H9 (cell line): Measurements from ENCODE around the gene DLL4. TPM values are rescaled to one million over a fixed set of nuclear protein-coding genes. Genes with fewer than 3 reads are reported as not detected.

Experiments
- DNase-seq: peaks from one replicate; pipeline ENCODE4 v3.0.0-alpha.2; 2017
- H2AFZ ChIP-seq: one replicate; pipeline ENCODE4 v1.6.1; 2013; ENCODE audit warnings: mild to moderate bottlenecking, low read length, control low read depth, moderate library complexity
- H2AK5ac ChIP-seq: 2 replicates; pipeline ENCODE4 v1.6.1; 2013; ENCODE audit warnings: low read length, control low read depth, mixed read lengths; ENCODE audit not compliant: insufficient read length
- H2BK120ac ChIP-seq: one replicate; pipeline ENCODE4 v1.6.1; 2013; ENCODE audit warnings: low read depth, mild to moderate bottlenecking, low read length, control low read depth, inconsistent platforms; ENCODE audit not compliant: poor library complexity, severe bottlenecking
- H2BK12ac ChIP-seq: 2 replicates; pipeline ENCODE4 v1.6.1; 2013; ENCODE audit warnings: low read length, control low read depth, mixed read lengths, low read depth; ENCODE audit not compliant: insufficient read length
- H2BK15ac ChIP-seq: 2 replicates; pipeline ENCODE4 v1.6.1; 2013; ENCODE audit warnings: low read depth, low read length, control low read depth
- H2BK20ac ChIP-seq: one replicate; pipeline ENCODE4 v1.6.1; 2013; ENCODE audit warnings: low read depth, mild to moderate bottlenecking, low read length, control low read depth, inconsistent platforms; ENCODE audit not compliant: poor library complexity, severe bottlenecking
- H2BK5ac ChIP-seq: 2 replicates; pipeline ENCODE4 v1.6.1; 2013; ENCODE audit warnings: low read length, control low read depth, mixed read lengths; ENCODE audit not compliant: insufficient read length
- H3K14ac ChIP-seq: 2 replicates; pipeline ENCODE4 v1.6.1; 2013; ENCODE audit warnings: low read length, control low read depth; ENCODE audit not compliant: insufficient read depth
- H3K18ac ChIP-seq: 2 replicates; pipeline ENCODE4 v1.6.1; 2013; ENCODE audit warnings: low read depth, mild to moderate bottlenecking, mixed read lengths, low read length, control low read depth; ENCODE audit not compliant: insufficient read length
- H3K23ac ChIP-seq: 2 replicates; pipeline ENCODE4 v1.6.1; 2013; ENCODE audit warnings: low read length, control low read depth, mixed read lengths, low read depth; ENCODE audit not compliant: insufficient read length
- H3K23me2 ChIP-seq: 2 replicates; pipeline ENCODE4 v1.6.1; 2013; ENCODE audit warnings: low read depth, mild to moderate bottlenecking, mixed read lengths, low read length, control low read depth; ENCODE audit not compliant: insufficient read length, poor library complexity, severe bottlenecking
- H3K27ac ChIP-seq: 2 replicates; pipeline ENCODE4 v1.5.1; 2013; ENCODE audit warnings: low read length, control low read depth, mixed read lengths, low read depth; ENCODE audit not compliant: insufficient read length
- H3K27me3 ChIP-seq: 2 replicates; pipeline ENCODE4 v1.6.1; 2013; ENCODE audit warnings: low read length, control low read depth, inconsistent platforms; ENCODE audit not compliant: insufficient read depth
- H3K4ac ChIP-seq: 2 replicates; pipeline ENCODE4 v1.6.1; 2013; ENCODE audit warnings: low read depth, mild to moderate bottlenecking, control low read depth, inconsistent platforms, low read length, moderate library complexity
- H3K4me1 ChIP-seq: 2 replicates; pipeline ENCODE4 v1.6.1; 2013; ENCODE audit warnings: low read length, control low read depth, inconsistent platforms; ENCODE audit not compliant: insufficient read depth
- H3K4me2 ChIP-seq: 2 replicates; pipeline ENCODE4 v1.6.1; 2013; ENCODE audit warnings: low read length, control low read depth, mixed read lengths; ENCODE audit not compliant: insufficient read length, insufficient read depth
- H3K56ac ChIP-seq: 2 replicates; pipeline ENCODE4 v1.6.1; 2013; ENCODE audit warnings: low read depth, mild to moderate bottlenecking, mixed read lengths, low read length, control low read depth; ENCODE audit not compliant: insufficient read length
- H3K79me1 ChIP-seq: 2 replicates; pipeline ENCODE4 v1.6.1; 2013; ENCODE audit warnings: low read depth, mild to moderate bottlenecking, moderate library complexity, low read length, control low read depth, inconsistent platforms; ENCODE audit not compliant: insufficient read depth, poor library complexity, severe bottlenecking
- H3K79me2 ChIP-seq: 2 replicates; pipeline ENCODE4 v1.6.1; 2013; ENCODE audit warnings: low read length, control low read depth, inconsistent platforms; ENCODE audit not compliant: insufficient read depth
- H3K9ac ChIP-seq: 2 replicates; pipeline ENCODE4 v1.6.1; 2013; ENCODE audit warnings: low read length, control low read depth, mixed read lengths; ENCODE audit not compliant: insufficient read length; ENCODE audit errors: extremely low read depth
- H3K9me3 ChIP-seq: one replicate; pipeline ENCODE4 v1.6.1; 2013; ENCODE audit warnings: low read depth, low read length, inconsistent platforms; ENCODE audit not compliant: control insufficient read depth
- H3T11ph ChIP-seq: one replicate; pipeline ENCODE4 v1.6.1; 2013; ENCODE audit warnings: mild to moderate bottlenecking, low read length, control low read depth, inconsistent platforms
- H4K20me1 ChIP-seq: one replicate; pipeline ENCODE4 v1.6.1; 2013; ENCODE audit not compliant: control insufficient read depth, insufficient read length, insufficient read depth
- H4K5ac ChIP-seq: 2 replicates; pipeline ENCODE4 v1.6.1; 2013; ENCODE audit warnings: low read depth, mild to moderate bottlenecking, mixed read lengths, low read length, control low read depth; ENCODE audit not compliant: insufficient read length
- H4K8ac ChIP-seq: replicated peaks from 2 replicates; pipeline ENCODE4 v1.6.1; 2013; ENCODE audit warnings: low read length, control low read depth, mixed read lengths, low read depth; ENCODE audit not compliant: insufficient read length
- H4K91ac ChIP-seq: 2 replicates; pipeline ENCODE4 v1.6.1; 2013; ENCODE audit warnings: low read depth, mild to moderate bottlenecking, moderate library complexity, mixed read lengths, low read length, control low read depth; ENCODE audit not compliant: insufficient read length
- H3K27ac Mint-ChIP-seq, 3 experiments: 2 replicates in 2 of 3; 3 replicates in 1 of 3; pipeline ENCODE4 v1.8.0; 2020 to 2021; ENCODE audit warnings: mixed read lengths in 3 of 3, mild to moderate bottlenecking in 1 of 3, moderate library complexity in 1 of 3
- H3K27me3 Mint-ChIP-seq: 2 replicates; pipeline ENCODE4 v1.8.0; 2021; ENCODE audit warnings: low read depth, mild to moderate bottlenecking, moderate library complexity, mixed read lengths
- H3K36me3 Mint-ChIP-seq, 3 experiments: 2 replicates in 2 of 3; 3 replicates in 1 of 3; pipeline ENCODE4 v1.8.0; 2020 to 2021; ENCODE audit warnings: low read depth in 3 of 3, mixed read lengths in 3 of 3; ENCODE audit not compliant: insufficient read depth in 1 of 3
- H3K4me1 Mint-ChIP-seq, 2 experiments: 2 replicates each; pipeline ENCODE4 v1.8.0; 2020; ENCODE audit warnings: mixed read lengths in 2 of 2
- H3K4me3 Mint-ChIP-seq, 2 experiments: 2 replicates in 1 of 2; 3 replicates in 1 of 2; pipeline ENCODE4 v1.8.0; 2020 to 2021; ENCODE audit warnings: mild to moderate bottlenecking in 2 of 2, mixed read lengths in 2 of 2, moderate library complexity in 1 of 2
- H3K9me3 Mint-ChIP-seq, 2 experiments: 2 replicates in 1 of 2; 3 replicates in 1 of 2; pipeline ENCODE4 v1.8.0; 2020; ENCODE audit warnings: mild to moderate bottlenecking in 2 of 2, mixed read lengths in 2 of 2, moderate library complexity in 1 of 2
- CTCF ChIP-seq: fragments of 200-600 bp; sonication (generic); conservative IDR thresholded peaks from 3 replicates; pipeline ENCODE4 v1.8.0; 2021; ENCODE audit warnings: antibody characterized with exemption, mild to moderate bottlenecking
- WGBS: extraction: QIAGEN DNeasy Blood & Tissue Kit; methylation state at CpG from one replicate; pipeline ENCODE4 v1.1.7; 2013; ENCODE audit warnings: missing lambda C conversion rate, low lambda C conversion rate, mixed read lengths; ENCODE audit not compliant: insufficient read length; ENCODE audit errors: extremely low coverage; 5-methylcytosine and 5-hydroxymethylcytosine counted together
- total RNA-seq: library from RNA; stranded (reverse); gene quantifications from 2 replicates; pipeline ENCODE4 v1.2.1, GENCODE V29; 2021

Gene DLL4
- total RNA-seq, 1 experiment from 2014 or later, result 0.28 TPM

GRCh38 chr15:40963201-40963600 is 34.1 kb downstream of the DLL4 start:
- no peak for DNase-seq
- H3K27ac Mint-ChIP-seq, result no peak overlapping the region
- no peaks in the 10 kb centered on the region for H4K20me1 ChIP-seq

More at GRCh38 chr15:40963201-40963600, 34.1 kb downstream of the DLL4 start:
- Histone ChIP-seq H3K27ac (no peak overlapping the region), H2BK15ac (no peak overlapping the region), H2BK120ac (no peak overlapping the region), H3K23me2 (no peaks in the 10 kb centered on the region), H4K5ac (no peak overlapping the region), H3K56ac (no peak overlapping the region), H3K9me3 (no peaks in the 10 kb centered on the region), H3K4me2 (no peak overlapping the region), H2BK20ac (no peak overlapping the region), H3K4ac (no peak overlapping the region), H3K18ac (no peak overlapping the region), H3K79me2 (no peaks in the 10 kb centered on the region), H4K91ac (no peak overlapping the region), H3K27me3 (no peaks in the 10 kb centered on the region), H2BK5ac (no peak overlapping the region), H2BK12ac (no peak overlapping the region), H2AFZ (no peak overlapping the region), H3K4me1 (peaks cover 3% of the 10 kb centered on the region; the same call in 1 of the 2 replicates), H4K8ac (no peak overlapping the region), H3K14ac (no peak overlapping the region), H3K79me1 (no peaks in the 10 kb centered on the region), H2AK5ac (no peak overlapping the region), H3K9ac (no peak overlapping the region), H3K23ac (no peak overlapping the region), H3T11ph (no peak overlapping the region)
- peaks cover 2 to 3% of the 10 kb centered on the region in 2 experiments; a peak in 3 of 5 replicates for H3K9me3 Mint-ChIP-seq
- H3K36me3 Mint-ChIP-seq, result peaks cover 1 to 10% (median 4%) of the 10 kb centered on the region in 3 experiments; a peak in 6 of 7 replicates
- no peak for TF ChIP-seq CTCF
- no peak overlapping the region for H3K4me3 Mint-ChIP-seq
- no CpG with 5 or more reads among the region's 12 CpGs for WGBS
- peaks cover 2% of the 10 kb centered on the region for H3K27me3 Mint-ChIP-seq
- H3K4me1 Mint-ChIP-seq, result peaks cover 37 to 40% of the 10 kb centered on the region in 2 experiments
